ENCODE results near the gene CWF19L1. TPM values are rescaled to one million over a fixed set of nuclear protein-coding genes. Genes with fewer than 3 reads are reported as not detected.

Gene CWF19L1
- total and polyA plus RNA-seq, 2 of the 13 experiments (the other 11 are each of a cell fraction or from before 2014, with no cell fraction given) = 13.6 to 42.1 TPM

DNA sequence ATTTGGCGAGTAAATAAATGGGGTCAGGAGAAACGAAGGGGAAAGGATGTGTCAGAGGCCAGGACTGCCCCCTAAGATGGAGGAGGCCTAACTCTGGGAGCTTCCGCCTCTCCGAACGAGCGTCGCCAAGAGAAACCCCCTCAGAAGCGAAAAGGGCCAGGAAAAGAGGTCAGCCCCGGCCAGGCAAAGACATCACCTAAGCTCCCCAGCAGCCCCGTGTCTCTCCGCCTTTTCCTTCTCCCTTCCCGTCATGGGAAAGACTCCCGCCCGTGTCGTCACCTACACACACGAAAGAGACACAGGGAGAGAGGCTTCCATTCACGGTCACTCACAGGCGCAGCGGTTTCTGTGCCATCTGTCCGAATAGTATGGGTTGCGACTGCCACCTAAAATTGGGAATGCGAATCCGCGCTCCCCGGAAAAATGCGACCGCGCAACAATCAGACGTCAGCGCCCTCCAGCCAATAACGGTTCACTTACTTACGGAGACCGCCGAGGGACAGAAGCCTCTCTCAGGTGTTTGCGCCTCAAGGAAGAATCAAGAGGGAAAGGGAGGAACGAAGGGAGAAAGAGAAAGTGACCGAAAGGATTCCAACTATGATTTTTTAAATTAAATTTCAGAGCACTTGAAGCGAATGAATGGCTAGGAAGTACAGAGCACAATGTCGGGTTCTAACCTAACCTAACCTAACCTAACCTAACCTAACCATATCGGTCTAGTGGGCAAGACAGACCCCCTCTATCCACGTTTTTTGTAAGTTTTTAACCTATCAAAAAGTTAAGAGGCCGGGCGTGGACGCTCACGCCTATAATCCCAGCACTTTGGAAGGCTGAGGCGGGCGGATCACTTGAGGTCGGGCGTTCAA lies at the start of gene CWF19L1 (continued):
- TF ChIP-seq ZNF883 (CRISPR knock-in tag; IDR thresholded peaks at IDR 0.05; ENCODE audit: not compliant biosample characterization) (no peak), ZNF232 (CRISPR knock-in tag; IDR thresholded peaks at IDR 0.05; ENCODE audit: borderline replicate concordance) (no peak), ZNF850 (CRISPR knock-in tag; conservative IDR thresholded peaks at IDR 0.05) (no peak), SCMH1 (CRISPR knock-in tag; IDR thresholded peaks at IDR 0.05; ENCODE audit: borderline replicate concordance) (no peak), RXRB (CRISPR knock-in tag; IDR thresholded peaks at IDR 0.05; ENCODE audit: borderline replicate concordance) (peak; percentile 66; the same call in 1 of the 2 replicates), SATB2 (CRISPR knock-in tag; IDR thresholded peaks at IDR 0.05) (no peak), ZNF20 (CRISPR knock-in tag; IDR thresholded peaks at IDR 0.05) (no peak), ZNF296 (CRISPR knock-in tag; conservative IDR thresholded peaks at IDR 0.05) (no peak), MXI1 (IDR thresholded peaks at IDR 0.05; ENCODE audit: borderline replicate concordance, low read depth, low read length) (peak; percentile 76; the same call in 1 of the 3 replicates), ZNF589 (CRISPR knock-in tag; conservative IDR thresholded peaks at IDR 0.05) (0 out of 2 replicates have a peak, but pooled peaks have one; percentile 47), STAG1 (CRISPR knock-in tag; IDR thresholded peaks at IDR 0.05) (no peak), ZMAT3 (CRISPR knock-in tag; conservative IDR thresholded peaks at IDR 0.05) (0 out of 2 replicates have a peak, but pooled peaks have one; percentile 29), FOXK1 (CRISPR knock-in tag; IDR thresholded peaks at IDR 0.05; ENCODE audit: borderline replicate concordance, low read depth) (peak; percentile 84; the same call in 1 of the 2 replicates), TBX2 (CRISPR knock-in tag; IDR thresholded peaks at IDR 0.05; ENCODE audit: borderline replicate concordance) (0 out of 2 replicates have a peak, but pooled peaks have one; percentile 28), FOXP1 (IDR thresholded peaks at IDR 0.05) (no peak), FOXP1 (CRISPR knock-in tag; IDR thresholded peaks at IDR 0.05) (no peak)
- TF ChIP-seq, protein P1, sequence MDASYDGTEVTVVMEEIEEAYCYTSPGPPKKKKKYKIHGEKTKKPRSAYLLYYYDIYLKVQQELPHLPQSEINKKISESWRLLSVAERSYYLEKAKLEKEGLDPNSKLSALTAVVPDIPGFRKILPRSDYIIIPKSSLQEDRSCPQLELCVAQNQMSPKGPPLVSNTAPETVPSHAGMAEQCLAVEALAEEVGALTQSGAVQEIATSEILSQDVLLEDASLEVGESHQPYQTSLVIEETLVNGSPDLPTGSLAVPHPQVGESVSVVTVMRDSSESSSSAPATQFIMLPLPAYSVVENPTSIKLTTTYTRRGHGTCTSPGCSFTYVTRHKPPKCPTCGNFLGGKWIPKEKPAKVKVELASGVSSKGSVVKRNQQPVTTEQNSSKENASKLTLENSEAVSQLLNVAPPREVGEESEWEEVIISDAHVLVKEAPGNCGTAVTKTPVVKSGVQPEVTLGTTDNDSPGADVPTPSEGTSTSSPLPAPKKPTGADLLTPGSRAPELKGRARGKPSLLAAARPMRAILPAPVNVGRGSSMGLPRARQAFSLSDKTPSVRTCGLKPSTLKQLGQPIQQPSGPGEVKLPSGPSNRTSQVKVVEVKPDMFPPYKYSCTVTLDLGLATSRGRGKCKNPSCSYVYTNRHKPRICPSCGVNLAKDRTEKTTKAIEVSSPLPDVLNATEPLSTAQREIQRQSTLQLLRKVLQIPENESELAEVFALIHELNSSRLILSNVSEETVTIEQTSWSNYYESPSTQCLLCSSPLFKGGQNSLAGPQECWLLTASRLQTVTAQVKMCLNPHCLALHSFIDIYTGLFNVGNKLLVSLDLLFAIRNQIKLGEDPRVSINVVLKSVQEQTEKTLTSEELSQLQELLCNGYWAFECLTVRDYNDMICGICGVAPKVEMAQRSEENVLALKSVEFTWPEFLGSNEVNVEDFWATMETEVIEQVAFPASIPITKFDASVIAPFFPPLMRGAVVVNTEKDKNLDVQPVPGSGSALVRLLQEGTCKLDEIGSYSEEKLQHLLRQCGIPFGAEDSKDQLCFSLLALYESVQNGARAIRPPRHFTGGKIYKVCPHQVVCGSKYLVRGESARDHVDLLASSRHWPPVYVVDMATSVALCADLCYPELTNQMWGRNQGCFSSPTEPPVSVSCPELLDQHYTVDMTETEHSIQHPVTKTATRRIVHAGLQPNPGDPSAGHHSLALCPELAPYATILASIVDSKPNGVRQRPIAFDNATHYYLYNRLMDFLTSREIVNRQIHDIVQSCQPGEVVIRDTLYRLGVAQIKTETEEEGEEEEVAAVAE (CRISPR knock-in tag; IDR thresholded peaks at IDR 0.05; ENCODE audit: borderline replicate concordance) = peak; percentile 76; the same call in 1 of the 2 replicates
- TF ChIP-seq, protein P2, sequence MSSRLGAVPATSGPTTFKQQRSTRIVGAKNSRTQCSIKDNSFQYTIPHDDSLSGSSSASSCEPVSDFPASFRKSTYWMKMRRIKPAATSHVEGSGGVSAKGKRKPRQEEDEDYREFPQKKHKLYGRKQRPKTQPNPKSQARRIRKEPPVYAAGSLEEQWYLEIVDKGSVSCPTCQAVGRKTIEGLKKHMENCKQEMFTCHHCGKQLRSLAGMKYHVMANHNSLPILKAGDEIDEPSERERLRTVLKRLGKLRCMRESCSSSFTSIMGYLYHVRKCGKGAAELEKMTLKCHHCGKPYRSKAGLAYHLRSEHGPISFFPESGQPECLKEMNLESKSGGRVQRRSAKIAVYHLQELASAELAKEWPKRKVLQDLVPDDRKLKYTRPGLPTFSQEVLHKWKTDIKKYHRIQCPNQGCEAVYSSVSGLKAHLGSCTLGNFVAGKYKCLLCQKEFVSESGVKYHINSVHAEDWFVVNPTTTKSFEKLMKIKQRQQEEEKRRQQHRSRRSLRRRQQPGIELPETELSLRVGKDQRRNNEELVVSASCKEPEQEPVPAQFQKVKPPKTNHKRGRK (CRISPR knock-in tag; IDR thresholded peaks at IDR 0.05) = no peak
- TF ChIP-seq, protein P3, sequence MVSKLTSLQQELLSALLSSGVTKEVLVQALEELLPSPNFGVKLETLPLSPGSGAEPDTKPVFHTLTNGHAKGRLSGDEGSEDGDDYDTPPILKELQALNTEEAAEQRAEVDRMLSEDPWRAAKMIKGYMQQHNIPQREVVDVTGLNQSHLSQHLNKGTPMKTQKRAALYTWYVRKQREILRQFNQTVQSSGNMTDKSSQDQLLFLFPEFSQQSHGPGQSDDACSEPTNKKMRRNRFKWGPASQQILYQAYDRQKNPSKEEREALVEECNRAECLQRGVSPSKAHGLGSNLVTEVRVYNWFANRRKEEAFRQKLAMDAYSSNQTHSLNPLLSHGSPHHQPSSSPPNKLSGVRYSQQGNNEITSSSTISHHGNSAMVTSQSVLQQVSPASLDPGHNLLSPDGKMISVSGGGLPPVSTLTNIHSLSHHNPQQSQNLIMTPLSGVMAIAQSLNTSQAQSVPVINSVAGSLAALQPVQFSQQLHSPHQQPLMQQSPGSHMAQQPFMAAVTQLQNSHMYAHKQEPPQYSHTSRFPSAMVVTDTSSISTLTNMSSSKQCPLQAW (CRISPR knock-in tag; IDR thresholded peaks at IDR 0.05) = peak; percentile 87
- TF ChIP-seq, protein P4, sequence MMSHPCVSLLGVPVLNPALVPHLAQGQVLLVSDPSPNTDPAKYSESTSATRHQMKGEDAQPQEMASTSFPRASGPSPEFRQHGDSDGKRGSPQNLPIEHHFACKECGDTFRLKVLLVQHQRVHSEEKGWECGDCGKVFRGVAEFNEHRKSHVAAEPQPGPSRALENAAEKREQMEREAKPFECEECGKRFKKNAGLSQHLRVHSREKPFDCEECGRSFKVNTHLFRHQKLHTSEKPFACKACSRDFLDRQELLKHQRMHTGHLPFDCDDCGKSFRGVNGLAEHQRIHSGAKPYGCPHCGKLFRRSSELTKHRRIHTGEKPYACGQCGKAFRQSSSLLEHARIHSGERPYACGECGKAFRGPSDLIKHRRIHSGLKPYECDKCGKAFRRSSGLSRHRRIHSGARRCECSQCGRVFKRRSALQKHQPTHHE (CRISPR knock-in tag; IDR thresholded peaks at IDR 0.05; ENCODE audit: borderline replicate concordance) = peak; percentile 43; the same call in 1 of the 2 replicates

Measured in HepG2 (cell line).